T-helper 1 cell treated with Interleukin-12 subunit alpha and Interleukin-12 subunit beta and Interleukin-4 antibody, amounts not matched to agents 30 μg/mL and 1 μg/mL, for 36 hours (primary cell): ENCODE data around the gene TMCC3.

ENCODE experiments used
- H3K27ac Mint-ChIP-seq: one replicate; pipeline ENCODE4 v1.8.0; 2021; ENCODE audit warnings: mild to moderate bottlenecking, mixed read lengths
- H3K27me3 Mint-ChIP-seq: one replicate; pipeline ENCODE4 v1.8.0; 2021; ENCODE audit warnings: low read depth, mixed read lengths
- H3K36me3 Mint-ChIP-seq: one replicate; pipeline ENCODE4 v1.8.0; 2021; ENCODE audit warnings: low read depth, mixed read lengths
- H3K4me1 Mint-ChIP-seq: one replicate; pipeline ENCODE4 v1.8.0; 2021; ENCODE audit warnings: low read depth, mixed read lengths
- H3K4me3 Mint-ChIP-seq: one replicate; pipeline ENCODE4 v1.8.0; 2021; ENCODE audit warnings: mild to moderate bottlenecking, moderate library complexity, mixed read lengths
- H3K9me3 Mint-ChIP-seq: one replicate; pipeline ENCODE4 v1.8.0; 2021; ENCODE audit warnings: mixed read lengths

Gene TMCC3

GRCh38 chr12:94660436-94660835 is 10.1 kb upstream of the TMCC3 start:
- Mint-ChIP-seq H3K27me3 (peaks cover 23% of the 10 kb centered on the region), H3K4me3 (no peak overlapping the region), H3K4me1 (no peaks in the 10 kb centered on the region), H3K27ac (no peak overlapping the region), H3K36me3 (no peaks in the 10 kb centered on the region), H3K9me3 (no peaks in the 10 kb centered on the region)

DNA sequence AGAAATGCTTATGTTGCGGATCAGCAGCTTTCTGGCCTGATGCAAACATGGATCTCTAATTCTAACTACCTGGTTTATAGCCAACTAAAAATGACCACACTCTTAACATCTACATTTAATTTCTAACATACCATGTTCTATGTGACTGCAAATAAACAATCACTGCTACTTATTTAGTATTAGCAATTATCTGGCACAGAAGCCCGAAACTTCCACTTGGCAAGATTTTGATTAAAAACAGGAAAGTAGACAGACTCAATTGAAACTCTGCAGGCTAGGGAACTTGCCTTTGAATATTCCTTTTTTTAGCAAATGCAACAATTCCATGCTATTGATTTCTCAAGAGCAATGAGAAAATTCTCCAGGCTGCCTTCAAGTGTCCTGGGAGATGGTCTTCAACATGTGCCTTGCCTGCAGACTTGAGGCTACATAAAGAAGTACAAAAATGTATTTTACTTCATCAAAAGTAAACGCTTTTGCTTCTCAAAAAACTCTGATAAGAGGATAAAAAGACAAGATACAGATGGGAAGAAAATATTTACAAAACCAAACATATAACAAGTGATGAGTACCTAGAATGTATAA is 9.1 kb upstream of the TMCC3 start:
- no peaks in the 10 kb centered on the region for H3K9me3 Mint-ChIP-seq
- no peaks in the 10 kb centered on the region for H3K36me3 Mint-ChIP-seq
- H3K4me1 Mint-ChIP-seq, result no peaks in the 10 kb centered on the region
- peaks cover 23% of the 10 kb centered on the region for H3K27me3 Mint-ChIP-seq
- H3K4me3 Mint-ChIP-seq, result no peak overlapping the region
- H3K27ac Mint-ChIP-seq, result no peak overlapping the region

DNA sequence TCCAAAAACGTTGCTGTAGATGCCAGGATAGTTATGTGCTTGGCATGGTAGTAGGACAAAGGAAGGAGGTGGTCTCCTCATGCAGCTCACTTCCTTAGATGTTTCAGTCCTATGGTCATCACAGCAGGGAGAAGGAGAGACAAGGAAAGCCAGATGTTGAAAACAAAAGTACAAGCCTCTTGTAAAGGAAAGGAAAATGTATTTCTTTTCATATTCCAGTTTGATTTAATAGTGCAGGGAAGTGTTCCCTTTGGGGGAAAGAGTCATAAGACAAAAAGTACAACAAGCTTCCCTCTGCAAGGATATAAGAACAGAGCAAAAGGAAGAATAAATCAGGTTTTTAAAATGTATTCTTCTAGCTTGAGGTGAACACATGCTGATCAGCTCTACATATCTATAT is 8.6 kb upstream of the TMCC3 start:
- Mint-ChIP-seq H3K36me3 (no peaks in the 10 kb centered on the region), H3K4me1 (no peaks in the 10 kb centered on the region), H3K9me3 (no peaks in the 10 kb centered on the region), H3K27ac (no peak overlapping the region), H3K27me3 (peaks cover 27% of the 10 kb centered on the region), H3K4me3 (no peak overlapping the region)

DNA sequence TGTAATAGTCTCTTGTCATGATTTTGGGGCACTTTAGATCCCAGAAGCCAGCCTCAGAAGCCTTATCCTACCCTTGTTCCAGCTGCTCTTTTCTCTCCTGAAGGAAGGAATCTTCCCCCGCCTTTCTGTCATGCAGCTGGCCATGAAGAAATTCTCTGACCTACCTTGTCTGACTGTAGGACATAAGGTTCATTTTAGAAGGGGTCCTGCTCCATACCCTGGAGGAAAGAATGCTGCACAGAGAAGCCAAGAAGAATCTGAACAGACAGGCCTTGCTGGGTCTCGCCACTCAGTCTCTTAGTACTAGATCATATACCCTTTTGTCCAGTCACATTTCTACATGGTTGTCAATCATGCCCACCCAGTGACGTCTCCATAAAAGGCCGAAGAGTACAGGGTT is 6.2 kb upstream of the TMCC3 start:
- no peak overlapping the region for H3K27ac Mint-ChIP-seq
- H3K36me3 Mint-ChIP-seq, result no peaks in the 10 kb centered on the region
- H3K4me3 Mint-ChIP-seq, result no peak overlapping the region
- H3K27me3 Mint-ChIP-seq, result peaks cover 44% of the 10 kb centered on the region
- H3K9me3 Mint-ChIP-seq, result no peaks in the 10 kb centered on the region
- H3K4me1 Mint-ChIP-seq, result no peaks in the 10 kb centered on the region

GRCh38 chr12:94649349-94650142 is 811 bp downstream of the TMCC3 start:
- peaks cover 82% of the 10 kb centered on the region for H3K27me3 Mint-ChIP-seq
- H3K4me1 Mint-ChIP-seq, result peaks cover 17% of the 10 kb centered on the region
- peak overlapping the region; percentile 67 for H3K4me3 Mint-ChIP-seq
- no peaks in the 10 kb centered on the region for H3K36me3 Mint-ChIP-seq
- H3K9me3 Mint-ChIP-seq, result no peaks in the 10 kb centered on the region
- H3K27ac Mint-ChIP-seq, result no peak overlapping the region

GRCh38 chr12:94648578-94648977 is 1.8 kb downstream of the TMCC3 start:
- peaks cover 26% of the 10 kb centered on the region for H3K4me1 Mint-ChIP-seq

DNA sequence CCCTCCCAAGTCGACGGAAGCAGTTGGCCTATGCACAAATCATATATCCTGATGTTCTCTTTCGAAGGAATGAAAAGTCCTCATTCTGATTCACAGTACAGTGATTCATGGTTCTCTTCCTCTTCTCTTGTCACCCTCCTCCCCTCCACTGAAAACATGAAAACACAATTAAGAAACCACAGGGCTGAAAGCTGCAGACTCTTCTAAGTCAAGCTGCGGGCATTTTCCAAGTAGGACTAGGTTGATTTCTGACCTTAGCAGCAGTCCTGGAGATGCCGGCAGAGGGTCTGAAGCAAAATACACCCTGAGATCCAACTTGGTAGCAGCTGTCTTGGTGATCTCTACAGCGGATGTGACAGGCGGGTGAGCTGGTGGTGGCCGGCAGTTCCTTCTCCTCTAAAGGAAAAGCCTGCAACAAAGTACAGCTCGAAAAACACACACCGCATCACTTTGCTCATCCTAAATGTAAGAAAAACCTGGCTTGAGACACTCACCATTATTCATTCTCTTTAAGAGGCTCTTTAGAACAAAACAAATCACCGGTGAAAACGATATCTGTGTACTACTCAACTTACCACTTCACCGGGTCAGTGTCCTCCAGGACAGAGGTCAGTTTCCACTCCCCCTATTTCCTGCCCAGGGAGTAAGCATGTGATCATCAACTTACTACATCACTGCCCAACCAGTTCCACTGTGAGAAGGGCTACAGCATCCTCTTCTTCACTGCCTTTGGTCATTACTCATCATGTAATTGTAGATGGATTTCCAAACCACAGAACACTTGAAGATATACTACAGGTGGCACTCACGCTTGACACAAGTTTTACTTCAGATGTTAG is 6.0 kb downstream of the TMCC3 start:
- Mint-ChIP-seq H3K36me3 (no peaks in the 10 kb centered on the region), H3K27me3 (peaks cover 86% of the 10 kb centered on the region), H3K4me3 (peak overlapping the region; percentile 48), H3K27ac (peak overlapping the region; percentile 64), H3K9me3 (no peaks in the 10 kb centered on the region), H3K4me1 (peaks cover 40% of the 10 kb centered on the region)

More at GRCh38 chr12:94648578-94648977, 1.8 kb downstream of the TMCC3 start:
- peaks cover 84% of the 10 kb centered on the region for H3K27me3 Mint-ChIP-seq
- no peaks in the 10 kb centered on the region for H3K36me3 Mint-ChIP-seq
- no peak overlapping the region for H3K27ac Mint-ChIP-seq
- no peaks in the 10 kb centered on the region for H3K9me3 Mint-ChIP-seq
- no peak overlapping the region for H3K4me3 Mint-ChIP-seq

DNA sequence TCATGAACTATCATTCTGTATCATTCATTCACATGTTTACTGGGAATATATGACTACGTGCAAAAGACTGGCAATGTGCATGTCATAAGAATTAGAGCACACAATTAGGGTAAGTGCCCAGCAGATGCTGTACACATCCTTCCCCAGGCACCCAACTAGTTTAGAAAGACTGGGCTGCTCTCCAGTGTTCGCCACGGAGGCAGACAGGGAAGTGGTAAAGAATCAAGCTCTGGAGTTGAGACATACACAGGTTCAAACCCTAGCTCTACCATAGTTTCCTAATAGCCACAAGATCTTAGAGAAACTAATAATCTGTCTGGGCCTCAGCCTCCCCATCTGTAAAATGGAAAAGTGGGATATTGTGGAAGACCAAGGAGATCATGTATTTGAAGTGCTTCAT is 6.8 kb downstream of the TMCC3 start:
- Mint-ChIP-seq H3K9me3 (no peaks in the 10 kb centered on the region), H3K36me3 (no peaks in the 10 kb centered on the region), H3K27me3 (peaks cover 84% of the 10 kb centered on the region), H3K4me1 (peaks cover 34% of the 10 kb centered on the region), H3K4me3 (no peak overlapping the region), H3K27ac (no peak overlapping the region)

DNA sequence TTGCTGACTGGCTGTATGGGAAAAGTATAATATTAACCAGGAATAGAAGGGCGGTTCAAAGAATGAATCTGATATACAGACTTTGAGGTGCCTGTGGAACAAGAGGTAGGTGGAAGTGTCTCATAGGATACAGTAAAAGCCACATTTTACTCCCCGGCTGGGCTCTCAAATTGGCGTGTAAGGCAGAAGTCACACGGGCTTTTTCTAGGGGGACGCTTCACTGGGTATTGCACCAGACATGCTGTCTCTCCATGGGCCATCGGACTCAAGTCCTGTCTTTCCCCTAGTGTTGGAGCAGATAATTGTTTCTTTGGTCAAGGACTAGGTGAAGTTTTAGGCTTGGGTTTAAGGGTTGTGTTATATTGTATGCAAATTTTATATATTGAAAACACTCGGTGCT is 9.1 kb downstream of the TMCC3 start:
- Mint-ChIP-seq H3K36me3 (no peaks in the 10 kb centered on the region), H3K4me1 (peaks cover 36% of the 10 kb centered on the region), H3K9me3 (no peaks in the 10 kb centered on the region), H3K27ac (no peak overlapping the region), H3K27me3 (peaks cover 86% of the 10 kb centered on the region), H3K4me3 (no peak overlapping the region)

GRCh38 chr12:94640134-94640928 is 10.0 kb downstream of the TMCC3 start:
- peaks cover 81% of the 10 kb centered on the region for H3K27me3 Mint-ChIP-seq
- H3K27ac Mint-ChIP-seq, result peak overlapping the region; percentile 61
- no peaks in the 10 kb centered on the region for H3K36me3 Mint-ChIP-seq
- no peaks in the 10 kb centered on the region for H3K9me3 Mint-ChIP-seq
- H3K4me1 Mint-ChIP-seq, result peaks cover 36% of the 10 kb centered on the region
- H3K4me3 Mint-ChIP-seq, result peak overlapping the region; percentile 19

GRCh38 chr12:94638521-94638920 is 11.8 kb downstream of the TMCC3 start:
- peaks cover 77% of the 10 kb centered on the region for H3K27me3 Mint-ChIP-seq
- H3K36me3 Mint-ChIP-seq, result no peaks in the 10 kb centered on the region
- peaks cover 22% of the 10 kb centered on the region for H3K4me1 Mint-ChIP-seq
- no peaks in the 10 kb centered on the region for H3K9me3 Mint-ChIP-seq
- no peak overlapping the region for H3K4me3 Mint-ChIP-seq
- H3K27ac Mint-ChIP-seq, result no peak overlapping the region

DNA sequence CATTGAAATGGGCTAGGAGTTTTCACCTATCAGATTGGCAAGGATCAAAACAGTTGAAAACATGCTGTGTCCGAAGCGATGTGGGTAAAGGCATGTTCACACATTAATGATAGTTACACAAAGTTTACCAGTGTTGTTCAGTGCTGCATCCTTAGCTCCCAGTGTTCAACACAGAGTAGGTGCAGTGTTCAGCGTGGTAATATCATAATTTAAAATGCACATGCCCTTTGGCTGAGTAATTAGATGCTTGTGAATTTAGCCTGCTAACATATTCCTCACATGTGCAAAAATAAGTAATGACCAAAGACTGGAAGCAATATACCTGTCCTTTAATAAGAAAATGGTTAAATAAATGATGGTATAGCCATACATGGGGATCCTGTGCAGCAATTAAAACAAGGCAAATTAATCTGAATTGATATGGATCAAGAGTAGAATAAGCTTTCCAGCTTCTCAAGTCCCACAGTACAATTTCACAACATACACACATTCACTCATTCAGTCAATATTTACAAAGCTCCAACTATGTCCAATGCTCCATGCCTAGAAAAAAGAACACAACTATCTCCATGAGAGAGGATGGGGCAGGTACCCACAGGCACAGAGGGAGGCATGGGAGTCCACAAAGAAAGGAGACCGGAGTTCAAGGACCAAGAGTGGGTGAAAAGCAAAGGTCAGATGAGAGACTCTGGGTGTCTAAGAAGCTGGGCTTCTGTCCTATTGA is 12.8 kb downstream of the TMCC3 start:
- peaks cover 17% of the 10 kb centered on the region for H3K4me1 Mint-ChIP-seq
- no peak overlapping the region for H3K27ac Mint-ChIP-seq
- no peak overlapping the region for H3K4me3 Mint-ChIP-seq
- peaks cover 80% of the 10 kb centered on the region for H3K27me3 Mint-ChIP-seq
- no peaks in the 10 kb centered on the region for H3K9me3 Mint-ChIP-seq
- no peaks in the 10 kb centered on the region for H3K36me3 Mint-ChIP-seq

GRCh38 chr12:94636462-94637085 is 13.8 kb downstream of the TMCC3 start:
- no peaks in the 10 kb centered on the region for H3K9me3 Mint-ChIP-seq
- peaks cover 17% of the 10 kb centered on the region for H3K4me1 Mint-ChIP-seq
- H3K27me3 Mint-ChIP-seq, result peaks cover 78% of the 10 kb centered on the region
- no peak overlapping the region for H3K4me3 Mint-ChIP-seq
- H3K36me3 Mint-ChIP-seq, result no peaks in the 10 kb centered on the region
- H3K27ac Mint-ChIP-seq, result no peak overlapping the region
